ENCODE data around the gene URB2.
A peak's percentile ranks its signal among the peaks of the same experiment; 100 is the strongest.
"Not testable (repeated sequence)": the region's sequence is repeated elsewhere in the genome, so short reads cannot be mapped to it uniquely, and the experiment has no call there.

URB2 gene

GRCh38 chr1:229625915-229626831 is at the start of gene URB2, which contains the start of gene TAF5L:
TSS of gene URB2 (plus strand) at chr1:229626247. CDS start at chr1:229627634, 1,387 bp downstream.
TSS of gene TAF5L (minus strand) at chr1:229626122. CDS start at chr1:229614482, 11,640 bp downstream.
- DNase-seq (ENCODE audit: low read depth in 2 of 2): peak; percentile 64 to 69

- no peak for DNase-seq (ENCODE audit: low read depth in 2 of 2)
Observed at GRCh38 chr1:229578168-229579058, 47.6 kb upstream of the URB2 start.

- no peak for DNase-seq (ENCODE audit: low read depth in 2 of 2)
Observed at GRCh38 chr1:229579059-229579673, 46.9 kb upstream of the URB2 start.

- DNase-seq (ENCODE audit: low read depth in 2 of 2): no peak
Observed at GRCh38 chr1:229581485-229581884, 44.6 kb upstream of the URB2 start.

- DNase-seq (ENCODE audit: low read depth in 2 of 2): no peak
Observed at GRCh38 chr1:229582011-229582694, 43.9 kb upstream of the URB2 start.

GRCh38 chr1:229582715-229583114 is 43.3 kb upstream of the URB2 start:
- DNase-seq (ENCODE audit: low read depth in 2 of 2): no peak

- no peak for DNase-seq (ENCODE audit: low read depth in 2 of 2)
Observed at GRCh38 chr1:229585338-229585737, 40.7 kb upstream of the URB2 start.

GRCh38 chr1:229590119-229590518 is 35.9 kb upstream of the URB2 start:
- no peak for DNase-seq (ENCODE audit: low read depth in 2 of 2)

GRCh38 chr1:229593800-229594199 is 32.2 kb upstream of the URB2 start:
- no peak for DNase-seq (ENCODE audit: low read depth in 2 of 2)

- DNase-seq (ENCODE audit: low read depth in 2 of 2): no peak
Observed at GRCh38 chr1:229594227-229595008, 31.6 kb upstream of the URB2 start.

GRCh38 chr1:229595876-229596275 is 30.2 kb upstream of the URB2 start:
- DNase-seq (ENCODE audit: low read depth in 2 of 2): not testable (repeated sequence)

- DNase-seq (ENCODE audit: low read depth in 2 of 2): no peak
Observed at GRCh38 chr1:229596925-229597699, 28.9 kb upstream of the URB2 start.

- no peak for DNase-seq (ENCODE audit: low read depth in 2 of 2)
Observed at GRCh38 chr1:229597877-229598276, 28.2 kb upstream of the URB2 start.

GRCh38 chr1:229599218-229599954 is 26.7 kb upstream of the URB2 start:
- DNase-seq (ENCODE audit: low read depth in 2 of 2): no peak

GRCh38 chr1:229600229-229600628 is 25.8 kb upstream of the URB2 start:
- no peak for DNase-seq (ENCODE audit: low read depth in 2 of 2)

- DNase-seq (ENCODE audit: low read depth in 2 of 2): no peak
Observed at GRCh38 chr1:229603371-229604005, 22.6 kb upstream of the URB2 start.

- no peak for DNase-seq (ENCODE audit: low read depth in 2 of 2)
Observed at GRCh38 chr1:229607370-229607769, 18.7 kb upstream of the URB2 start.

GRCh38 chr1:229608590-229608989 is 17.5 kb upstream of the URB2 start:
- DNase-seq (ENCODE audit: low read depth in 2 of 2): no peak

GRCh38 chr1:229613938-229614337 is 12.1 kb upstream of the URB2 start:
- DNase-seq (ENCODE audit: low read depth in 2 of 2): no peak

Measured in fibroblast of skin of left biceps (primary cell).